GM21528 (cell line): ENCODE results near the gene PEX3.
"Not testable (repeated sequence)": the region's sequence is repeated elsewhere in the genome, so short reads cannot be mapped to it uniquely, and the experiment has no call there.

Source experiments
- ATAC-seq: cut with Tn5 transposase; IDR thresholded peaks from one replicate; pipeline ENCODE4 v1.9.1; 2021; ENCODE audit warnings: mild to moderate bottlenecking, moderate library complexity; ENCODE audit not compliant: unreplicated experiment, low FRiP score

PEX3 gene

DNA sequence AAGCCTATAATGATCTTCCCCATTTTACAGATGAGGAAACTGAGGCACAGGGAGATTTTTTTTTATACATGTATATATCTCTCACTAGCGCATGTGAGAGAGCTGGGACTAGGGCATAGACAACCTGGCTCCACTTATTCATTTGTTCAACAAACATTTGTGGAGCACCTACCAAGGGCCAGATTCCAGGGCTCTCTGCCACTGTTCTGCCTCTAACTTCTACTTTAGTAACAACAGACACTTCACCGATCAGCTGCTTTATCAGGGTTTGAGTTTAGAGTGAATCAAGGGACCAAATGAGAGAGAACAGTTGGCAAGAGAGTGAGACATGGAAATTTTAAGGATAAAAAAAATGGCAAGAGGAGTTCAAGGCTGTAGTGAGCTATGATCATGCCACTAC, 7.5 kb upstream of the PEX3 start:
- no peak for ATAC-seq

DNA sequence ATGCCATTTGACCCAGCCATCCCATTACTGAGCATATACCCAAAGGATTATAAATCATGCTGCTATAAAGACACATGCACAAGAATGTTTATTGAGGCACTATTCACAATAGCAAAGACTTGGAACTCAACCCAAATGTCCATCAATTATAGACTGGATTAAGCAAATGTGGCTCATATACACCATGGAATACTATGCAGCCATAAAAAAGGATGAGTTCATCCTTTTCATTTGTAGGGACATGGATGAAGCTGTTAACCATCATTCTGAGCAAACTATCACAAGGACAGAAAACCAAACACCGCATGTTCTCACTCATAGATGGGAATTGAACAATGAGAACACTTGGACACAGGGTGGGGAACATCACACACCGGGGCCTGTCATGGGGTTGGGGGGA, 2.7 kb upstream of the PEX3 start:
- not testable (repeated sequence) for ATAC-seq

DNA sequence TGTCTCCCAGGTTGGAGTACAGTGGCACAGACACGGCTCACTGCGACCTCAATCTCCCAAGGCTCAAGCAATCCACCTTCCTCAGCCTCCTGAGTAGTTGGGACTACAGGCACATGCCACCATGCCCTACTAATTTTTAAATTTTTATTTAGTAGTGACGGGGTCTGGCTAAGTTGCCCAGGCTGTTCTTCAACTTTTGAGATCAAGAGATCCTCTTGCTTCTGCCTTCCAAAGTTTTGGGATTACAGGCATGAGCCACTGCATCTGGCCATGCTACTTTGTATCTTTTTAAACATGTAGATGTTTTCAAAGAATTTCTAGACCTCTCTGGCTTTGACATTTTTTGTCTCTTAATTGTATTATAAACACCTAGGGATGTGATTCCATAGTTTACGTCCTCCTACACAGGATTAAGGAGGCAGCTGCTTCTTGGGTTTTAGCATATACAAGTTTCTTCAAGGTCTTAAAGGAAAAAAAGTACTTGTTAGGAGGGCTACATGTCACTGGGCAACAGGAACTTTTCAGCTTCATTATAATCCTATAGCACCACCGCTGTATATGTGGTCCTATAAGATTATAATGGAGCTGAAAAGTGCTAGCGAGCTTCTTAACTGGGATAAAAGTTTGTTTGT, 1.4 kb upstream of the PEX3 start:
- no peak for ATAC-seq

DNA sequence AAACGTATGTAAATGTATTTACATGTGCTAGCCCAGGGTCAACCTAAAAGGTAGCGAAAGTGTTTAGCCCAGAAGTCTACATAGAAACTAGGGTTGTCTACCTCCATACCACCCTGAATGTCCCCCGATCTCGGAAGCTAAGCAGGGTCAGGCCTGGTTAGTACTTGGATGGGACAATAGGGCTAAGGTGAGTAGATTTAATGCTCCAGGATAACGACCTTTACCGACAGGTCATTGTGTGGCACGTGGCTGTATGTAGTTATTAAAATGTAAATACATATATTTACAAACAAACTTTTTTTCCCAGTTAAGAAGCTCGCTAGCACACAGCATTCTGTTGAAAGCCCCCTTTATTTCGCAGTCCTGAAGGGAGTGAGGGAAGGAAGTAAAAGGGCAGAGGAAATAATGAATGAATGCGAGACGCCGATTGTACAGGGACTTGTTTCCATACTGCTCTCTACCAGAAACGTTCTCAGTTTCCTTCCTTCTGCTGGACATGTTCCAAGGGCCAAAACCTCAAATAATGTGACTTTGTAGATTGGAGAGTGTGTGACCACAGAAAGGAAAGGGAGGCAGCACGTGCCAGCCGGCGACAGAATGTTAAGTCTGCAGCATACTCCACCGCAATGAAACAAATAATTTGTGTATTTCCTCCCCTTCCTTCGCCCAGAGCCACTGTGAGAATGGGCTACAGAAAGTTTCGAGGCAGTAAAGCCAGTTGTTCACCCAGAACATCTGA, 722 bp upstream of the PEX3 start:
- no peak for ATAC-seq

DNA sequence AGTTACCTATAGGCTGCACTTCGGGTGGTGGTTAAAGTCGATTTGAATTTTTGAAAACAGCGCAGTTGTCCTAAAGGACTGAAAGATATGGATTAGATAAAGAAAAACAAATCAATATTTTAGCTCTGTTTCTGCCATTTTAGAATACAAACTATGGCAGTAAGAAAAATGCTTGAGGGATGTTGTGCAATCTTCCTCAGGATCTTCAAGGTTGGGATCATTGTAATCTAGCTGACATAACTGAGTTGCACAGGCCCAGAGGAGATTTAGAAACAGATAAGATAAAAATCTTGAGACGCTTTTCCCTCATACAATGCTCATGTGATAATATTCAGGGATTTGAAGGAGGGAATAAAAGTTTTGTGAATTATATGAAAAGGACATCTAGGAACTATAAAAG, 926 bp downstream of the PEX3 start:
- no peak for ATAC-seq

DNA sequence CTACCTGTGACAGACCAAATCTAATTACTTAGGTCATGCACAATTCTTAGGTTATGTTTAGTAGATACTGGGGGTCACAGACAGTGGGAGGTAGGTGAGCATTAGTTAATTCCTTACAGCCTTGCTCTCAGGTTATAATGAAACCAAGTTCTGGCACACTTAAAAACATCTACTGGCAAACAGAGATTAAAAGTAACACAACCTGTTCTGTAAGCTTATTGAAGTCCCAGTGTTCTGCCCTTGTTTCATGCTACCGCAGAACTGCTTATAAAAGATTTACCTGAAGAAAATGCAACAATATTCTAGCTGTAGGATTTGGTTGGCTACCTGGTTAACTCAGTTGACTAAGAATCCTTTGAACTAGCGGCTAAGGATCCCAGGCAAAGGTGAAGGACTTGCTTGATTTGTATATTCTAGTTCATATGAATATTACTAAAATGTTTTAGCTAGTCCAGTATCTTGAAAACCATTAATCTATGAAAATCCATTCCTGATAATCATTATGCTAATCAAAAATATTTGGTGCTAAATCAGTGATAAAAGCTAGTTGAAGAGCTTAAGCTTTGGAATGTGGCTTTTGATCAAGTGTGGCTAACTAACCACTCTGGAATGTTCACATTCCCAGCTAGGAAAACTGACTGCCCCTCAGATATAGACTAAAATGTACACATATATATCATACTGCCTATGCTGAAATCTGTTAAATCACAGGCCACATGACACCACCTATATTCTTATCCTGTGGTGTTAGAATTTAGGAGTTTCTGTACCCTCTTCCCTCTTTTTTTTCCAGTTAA, 7.2 kb downstream of the PEX3 start:
- no peak for ATAC-seq

DNA sequence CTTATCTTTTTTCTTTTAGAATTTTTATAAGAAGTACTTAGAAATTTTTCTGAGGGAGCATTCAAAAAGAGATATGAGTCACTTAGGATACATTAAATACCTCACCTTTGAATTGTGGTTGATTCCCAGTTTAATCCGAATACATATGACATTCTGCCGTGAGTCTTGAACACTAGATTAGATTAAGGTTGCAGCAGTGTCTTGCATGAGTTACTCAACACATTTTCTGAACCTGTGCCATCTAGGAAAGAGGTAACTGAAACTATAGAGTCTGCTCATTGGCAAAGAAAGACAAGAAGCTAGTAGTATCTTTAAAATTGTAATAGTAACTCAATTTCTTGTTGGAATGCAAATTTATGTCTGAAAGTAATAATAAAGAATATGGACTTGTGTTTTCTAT, 14.9 kb downstream of the PEX3 start:
- ATAC-seq = no peak

DNA sequence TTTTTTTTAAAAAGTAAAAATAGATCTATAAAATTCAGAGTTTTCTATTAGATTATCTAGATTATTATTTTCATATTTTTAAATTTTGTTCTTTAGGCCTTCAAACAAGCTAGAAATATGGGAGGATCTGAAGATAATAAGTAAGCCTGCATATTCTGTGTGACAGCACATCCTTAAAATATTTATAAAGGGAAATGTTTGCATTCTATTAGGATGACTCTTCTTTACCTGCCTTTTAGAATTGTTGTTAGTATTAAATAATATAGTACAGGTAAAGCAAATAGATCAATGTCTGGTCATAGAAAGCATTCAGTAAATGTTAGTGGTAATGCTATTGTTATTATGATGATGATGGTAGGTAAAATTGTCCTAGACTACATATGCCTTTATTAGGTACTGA, 17.4 kb downstream of the PEX3 start:
- no peak for ATAC-seq

DNA sequence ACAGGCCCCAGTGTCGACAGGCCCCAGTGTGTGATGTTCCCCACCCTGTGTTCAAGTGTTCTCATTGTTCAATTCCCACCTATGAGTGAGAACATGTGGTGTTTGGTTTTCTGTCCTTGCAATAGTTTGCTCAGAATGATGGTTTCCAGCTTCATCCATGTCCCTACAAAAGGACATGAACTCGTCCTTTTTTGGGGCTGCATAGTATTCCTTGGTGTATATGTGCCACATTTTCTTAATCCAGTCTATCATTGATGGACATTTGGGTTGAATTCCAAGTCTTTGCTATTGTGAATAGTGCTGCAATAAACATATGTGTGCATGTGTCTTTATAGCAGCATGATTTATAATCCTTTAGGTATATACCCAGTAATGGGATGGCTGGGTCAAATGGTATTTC, 18.2 kb downstream of the PEX3 start:
- not testable (repeated sequence) for ATAC-seq

DNA sequence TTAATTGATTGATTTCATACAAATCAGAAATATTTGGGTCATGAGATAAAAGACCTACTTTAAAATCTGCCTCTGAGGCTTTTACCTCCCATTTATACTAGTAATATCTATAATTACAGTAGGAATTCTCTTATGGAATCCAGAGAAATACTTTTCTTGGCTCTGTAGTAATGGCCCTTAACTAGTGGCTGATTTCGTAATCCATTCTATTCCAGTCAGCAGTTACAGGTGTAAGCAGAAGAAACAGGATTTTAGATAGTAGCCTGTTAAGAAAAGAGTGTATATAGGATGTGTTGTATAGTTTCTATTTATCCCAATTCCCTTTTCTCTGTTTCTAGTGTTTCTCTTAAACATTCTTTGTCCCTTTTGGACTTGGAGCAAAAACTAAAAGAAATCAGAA, 21.2 kb downstream of the PEX3 start:
- no peak for ATAC-seq

DNA sequence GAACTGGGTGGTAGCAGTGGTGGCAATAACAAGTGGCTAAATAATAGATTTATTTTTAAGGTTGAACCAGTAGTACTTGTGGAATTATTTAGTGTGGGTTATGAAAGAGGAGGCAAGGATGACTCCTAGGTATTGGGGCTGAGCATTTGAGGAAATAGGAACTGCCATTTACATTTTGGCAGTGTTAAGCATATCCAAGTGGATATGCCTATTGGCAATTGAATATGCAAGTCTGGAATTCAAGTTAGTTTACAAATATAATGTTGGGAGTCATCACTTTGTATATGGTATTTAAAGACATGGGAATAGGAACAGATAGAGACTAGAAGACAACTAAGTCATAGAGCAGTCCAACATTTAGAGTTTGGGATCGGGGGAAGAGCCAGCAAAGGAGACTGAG, 25.9 kb downstream of the PEX3 start:
- ATAC-seq = no peak

DNA sequence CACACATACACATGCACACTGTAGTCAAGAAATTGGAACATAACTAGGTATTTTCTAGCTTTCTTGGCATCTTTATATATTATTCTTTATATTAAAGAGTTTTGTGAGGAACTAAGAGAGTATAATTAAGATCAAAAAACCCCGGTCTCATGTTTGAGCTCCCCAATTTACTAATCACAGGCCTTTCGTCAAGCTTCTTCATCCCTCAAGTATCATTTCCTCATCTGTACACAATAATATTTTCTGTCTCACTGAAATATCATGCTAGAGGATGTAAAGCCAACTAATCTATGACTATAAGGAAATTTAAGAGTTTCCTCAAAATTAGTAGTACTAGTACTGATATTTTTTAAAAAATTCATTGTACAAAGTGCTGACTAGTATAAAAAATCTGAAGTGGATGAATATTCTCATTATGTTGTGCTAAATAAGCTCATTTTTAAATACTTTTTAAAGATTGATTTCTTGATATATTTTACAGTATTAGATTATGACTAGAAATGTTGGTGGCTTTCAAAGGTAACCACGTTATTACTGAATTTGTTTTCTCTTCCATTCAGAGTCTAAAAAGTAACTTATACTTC, 28.0 kb downstream of the PEX3 start:
- ATAC-seq = no peak

DNA sequence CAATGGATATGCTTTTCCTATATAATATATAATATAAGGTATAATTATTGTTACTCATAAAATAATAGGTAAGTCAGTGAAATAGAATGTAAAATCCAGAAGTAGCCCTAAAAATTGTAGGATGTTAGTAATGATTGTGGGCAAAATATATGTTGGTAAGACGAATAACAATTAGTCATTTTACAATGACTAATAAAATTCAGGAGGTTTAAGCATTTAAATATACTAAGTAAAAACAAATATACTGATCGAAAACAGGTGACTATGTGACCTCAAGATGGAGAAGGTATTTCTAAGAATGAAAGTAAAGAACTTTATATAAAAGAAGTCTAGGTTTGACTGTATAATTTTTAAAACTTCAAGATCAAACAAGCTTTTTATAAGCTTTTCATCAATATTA, 32.0 kb downstream of the PEX3 start:
- no peak for ATAC-seq

DNA sequence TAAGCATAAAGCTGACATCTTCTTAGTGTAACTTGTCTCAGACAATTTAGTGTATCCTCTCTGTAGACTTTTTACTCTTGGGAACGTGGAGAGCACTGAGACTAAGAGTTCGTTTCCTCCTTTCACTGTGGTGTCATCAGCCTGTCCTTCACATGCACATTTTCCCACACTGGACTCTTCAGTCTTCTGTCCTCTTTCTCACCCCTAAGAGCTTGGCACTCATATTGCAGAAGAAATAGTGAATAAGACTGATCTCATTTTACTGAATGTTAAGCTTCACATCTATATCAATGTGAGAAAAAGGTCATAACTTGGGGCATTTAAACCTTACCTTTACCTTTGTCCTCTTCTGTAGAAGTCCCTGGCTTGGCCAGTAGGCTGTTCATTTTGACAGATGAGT, 35.4 kb downstream of the PEX3 start:
- ATAC-seq = no peak

DNA sequence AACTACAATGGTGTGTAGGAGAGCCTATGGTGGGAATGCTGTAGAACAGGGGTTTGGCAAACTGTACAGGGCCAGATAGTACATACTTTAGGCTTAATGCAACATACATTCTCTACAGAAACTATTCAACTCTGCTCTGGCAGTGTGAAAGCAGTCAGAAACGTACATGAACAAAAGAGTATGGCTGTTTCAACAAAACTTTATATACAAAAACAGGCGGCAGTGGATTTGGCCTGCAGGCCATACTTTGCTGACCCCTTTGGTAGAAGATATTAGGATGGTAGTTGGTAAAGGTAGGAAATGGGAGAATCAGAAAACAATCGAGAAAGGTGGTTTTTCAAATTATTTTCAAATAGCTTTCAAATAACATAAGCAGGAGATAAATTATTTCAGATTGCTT, 36.1 kb downstream of the PEX3 start:
- ATAC-seq = no peak

DNA sequence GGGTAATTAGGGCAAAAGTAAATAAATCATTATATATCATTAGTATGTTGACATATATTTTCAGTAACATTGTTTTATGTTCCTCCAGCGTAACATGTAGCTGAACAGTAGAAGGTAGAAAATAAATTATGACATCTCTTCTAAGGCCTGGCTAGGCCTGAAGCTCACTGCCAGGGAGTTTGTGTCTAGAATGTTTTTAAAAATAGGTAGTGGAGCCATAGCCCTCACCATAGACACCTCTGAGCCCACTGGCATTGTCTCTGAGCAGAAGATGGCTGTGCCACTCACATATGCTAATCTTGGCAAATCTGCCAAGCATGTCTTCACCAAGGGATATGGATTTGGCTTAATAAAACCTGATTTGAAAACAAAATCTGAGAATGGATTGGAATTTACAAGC, 39.6 kb downstream of the PEX3 start:
- ATAC-seq = no peak

DNA sequence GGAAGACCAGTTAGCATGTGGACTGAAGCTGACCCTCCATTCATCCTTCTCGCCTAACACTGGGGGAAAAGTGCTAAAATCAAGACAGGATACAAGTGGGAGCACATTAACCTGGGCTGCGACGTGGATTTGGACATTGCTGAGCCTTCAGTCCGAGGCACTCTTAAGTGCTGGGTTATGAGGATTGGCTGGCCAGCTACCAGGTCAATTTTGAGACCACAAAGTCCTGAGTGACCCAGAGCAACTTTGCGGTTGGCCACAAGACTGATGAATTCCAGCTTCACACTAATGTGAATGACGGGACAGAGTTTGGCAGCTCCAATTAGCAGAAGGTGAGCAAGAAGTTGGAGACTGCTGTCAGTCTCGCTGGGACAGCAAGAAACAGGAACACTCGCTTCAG, 40.2 kb downstream of the PEX3 start:
- no peak for ATAC-seq

DNA sequence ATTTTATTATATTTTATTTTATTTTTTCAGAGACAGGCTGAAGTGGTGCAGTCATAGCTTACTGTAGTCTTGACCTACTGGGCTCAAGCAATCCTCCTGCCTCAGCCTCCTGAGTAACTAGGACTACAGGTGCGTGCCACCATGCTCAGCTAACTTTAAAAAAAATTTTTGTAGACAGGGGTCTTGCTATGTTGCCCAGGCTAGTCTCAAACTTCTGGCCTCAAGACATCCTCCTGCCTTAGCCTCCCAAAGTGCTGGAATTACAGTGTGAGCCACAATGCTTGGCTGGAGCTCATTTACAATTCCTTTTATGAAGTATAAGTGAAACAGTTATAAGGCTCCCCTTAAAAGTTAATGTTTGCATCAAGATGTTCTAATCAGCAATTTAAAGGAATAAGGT, 46.4 kb downstream of the PEX3 start:
- no peak for ATAC-seq

DNA sequence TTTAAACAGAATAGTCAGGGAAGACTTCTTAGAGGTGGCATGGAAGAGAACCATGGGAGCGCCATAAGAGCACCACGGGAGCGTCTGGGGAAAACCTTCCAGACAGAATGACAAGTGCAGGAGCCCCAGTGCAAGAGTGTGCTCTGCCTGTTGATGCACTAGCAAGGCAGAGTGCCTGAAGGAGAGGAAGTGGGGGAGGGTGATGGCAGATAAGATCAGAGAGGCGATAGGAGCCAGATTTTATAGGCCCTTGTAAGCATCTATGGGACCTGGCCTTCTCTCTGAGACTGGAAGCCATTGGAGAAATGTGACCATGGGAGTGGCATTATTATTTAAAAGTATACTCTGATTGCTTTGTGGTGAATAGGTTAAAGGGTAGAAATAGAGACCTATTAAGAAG, 47.8 kb downstream of the PEX3 start:
- ATAC-seq = no peak

DNA sequence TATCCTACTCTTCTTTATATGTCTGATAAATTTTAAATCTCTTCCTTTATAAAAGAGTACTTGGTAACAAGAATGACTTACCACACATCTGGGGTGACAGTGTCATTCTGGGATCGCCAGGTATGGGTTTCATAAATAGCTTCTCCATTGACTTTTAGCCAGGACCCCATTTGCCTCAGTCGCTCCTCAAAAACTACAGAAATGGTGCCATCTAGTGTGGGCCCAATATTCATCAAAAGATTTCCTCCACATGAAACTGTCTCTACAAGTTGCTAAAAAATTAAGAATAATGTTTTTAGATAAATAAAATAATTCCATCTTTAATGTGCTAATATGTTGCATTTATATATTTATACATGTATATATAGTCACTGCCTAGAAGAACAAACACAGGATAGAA, 51.2 kb downstream of the PEX3 start:
- ATAC-seq = no peak

DNA sequence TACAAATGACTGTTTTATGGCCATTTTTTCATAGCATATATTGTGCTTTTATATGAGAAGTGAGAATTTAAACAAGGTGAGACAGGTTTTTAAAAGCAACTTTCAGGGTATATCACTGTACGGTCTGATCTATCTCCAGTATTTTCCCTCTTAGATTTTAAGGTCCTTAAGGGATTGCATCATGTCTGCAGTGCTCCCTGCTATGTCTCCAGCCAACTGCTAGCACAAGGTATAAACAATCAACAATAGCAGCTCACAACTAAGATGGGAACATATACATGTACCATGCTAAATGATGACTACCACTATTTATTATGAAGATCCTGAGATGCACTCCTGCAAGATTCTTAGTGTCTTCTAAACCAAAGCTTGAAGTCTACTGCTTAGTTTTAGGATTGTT, 53.8 kb downstream of the PEX3 start:
- no peak for ATAC-seq
